ENCODE results near the gene CMTM4.
"Not testable (repeated sequence)": the region's sequence is repeated elsewhere in the genome, so short reads cannot be mapped to it uniquely, and the experiment has no call there.

The CMTM4 gene

DNA sequence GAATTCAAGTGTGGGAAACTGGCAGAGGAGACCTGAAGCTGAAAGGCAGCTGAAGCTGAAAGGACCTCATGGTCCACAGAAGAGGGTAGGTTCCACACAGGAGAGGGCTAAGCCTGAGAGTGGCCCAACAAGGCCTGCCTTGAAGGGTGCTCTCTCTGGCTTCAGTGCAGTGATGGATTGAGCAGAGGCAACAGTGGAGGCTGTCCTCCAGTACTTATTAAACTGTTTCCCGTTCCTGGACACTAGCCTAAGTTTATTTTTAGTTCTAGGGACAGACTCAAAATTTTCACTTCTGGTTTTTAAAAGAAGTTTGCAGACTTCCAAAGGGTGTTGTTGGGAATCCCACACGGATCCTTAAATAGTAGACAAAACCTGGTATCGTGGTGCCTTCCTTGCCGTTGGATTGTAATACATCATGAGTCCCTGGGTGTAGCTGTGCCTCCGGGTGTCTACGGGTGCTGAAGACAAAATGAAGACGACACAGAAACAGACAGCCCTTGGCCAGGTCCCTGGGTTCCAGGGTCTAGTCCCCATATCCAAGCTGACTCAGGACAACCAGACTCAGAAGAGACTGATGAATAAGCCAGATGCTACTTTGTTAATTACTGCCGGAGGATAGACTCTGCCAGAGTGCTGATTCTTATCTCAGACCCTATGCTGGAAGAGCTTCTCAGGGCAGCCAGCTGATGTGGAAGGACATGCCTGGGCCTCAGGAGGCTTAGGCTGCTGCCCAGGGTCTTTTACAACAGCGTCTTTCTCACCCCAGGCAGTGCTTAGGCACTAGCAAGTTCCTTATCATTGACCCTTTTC, 7.1 kb upstream of the CMTM4 start:
- no peak for DNase-seq

GRCh38 chr16:66701516-66701915, 5.0 kb upstream of the CMTM4 start:
- DNase-seq: no peak

GRCh38 chr16:66701026-66701425, 4.5 kb upstream of the CMTM4 start:
- no peak for DNase-seq

DNA sequence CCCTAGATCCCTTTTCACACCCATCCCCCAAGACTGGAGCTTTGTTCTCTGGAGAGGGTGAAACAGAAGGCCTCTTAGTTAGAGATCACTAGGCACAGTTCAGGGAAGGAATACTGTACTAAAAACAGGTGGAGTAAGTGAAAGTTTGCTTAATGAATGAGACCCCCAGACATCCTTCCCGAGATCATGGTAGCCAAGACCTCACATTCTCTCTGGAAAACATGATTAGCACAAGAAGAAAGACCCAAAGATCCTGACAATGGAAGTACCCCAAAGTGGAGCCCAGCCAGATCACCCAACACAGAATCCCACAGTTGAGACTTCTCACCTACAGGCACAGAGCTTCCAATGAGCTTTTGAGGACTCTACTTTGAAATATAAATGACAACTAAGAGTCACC, 3.4 kb upstream of the CMTM4 start:
- no peak for DNase-seq

GRCh38 chr16:66698046-66698445, 1.5 kb upstream of the CMTM4 start:
- DNase-seq: no peak

- DNase-seq: no peak
These were observed 441 bp downstream of the CMTM4 start for GRCh38 chr16:66695935-66696668.

DNA sequence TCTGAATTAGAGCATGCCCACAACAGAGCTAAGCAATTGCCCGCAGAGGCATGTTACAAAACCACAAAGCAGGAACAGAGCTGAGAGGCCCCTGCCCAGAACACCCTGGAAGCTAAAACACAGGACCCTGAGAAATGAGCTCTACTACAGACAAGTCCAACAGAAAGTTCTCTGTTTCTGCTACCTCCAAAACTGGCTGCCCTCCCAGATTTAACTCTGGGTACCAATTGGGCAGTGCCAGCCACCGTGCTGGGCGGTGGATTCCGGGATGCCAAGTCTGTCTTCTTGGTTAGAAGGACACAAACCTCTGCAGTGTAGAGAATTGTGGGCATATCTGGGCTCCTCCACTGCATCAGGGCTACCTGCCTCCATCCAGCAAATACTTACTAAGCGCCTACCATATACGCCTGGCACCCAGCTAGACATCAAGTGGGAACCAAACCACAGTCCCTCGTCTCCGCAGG, 1.0 kb downstream of the CMTM4 start:
- peak; percentile 14 for DNase-seq

DNA sequence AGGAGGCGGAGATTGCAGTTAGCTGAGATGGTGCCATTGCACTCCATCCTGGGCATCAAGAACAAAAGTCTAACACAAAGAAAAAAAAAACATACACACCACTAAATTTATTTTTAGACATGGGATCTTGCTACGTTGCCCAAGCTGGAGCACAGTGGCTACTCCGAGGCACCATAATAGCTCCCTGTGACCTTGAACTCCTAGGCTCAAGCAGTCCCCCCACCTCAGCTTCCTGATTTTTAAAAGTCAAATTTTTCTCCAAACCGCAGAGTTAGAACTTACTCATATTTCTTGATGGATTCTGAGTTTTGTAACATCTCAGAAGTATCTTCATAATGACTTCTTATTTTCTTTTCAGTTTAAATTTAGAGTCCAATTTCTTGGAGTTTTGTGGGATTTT, 3.4 kb downstream of the CMTM4 start:
- no peak for DNase-seq

GRCh38 chr16:66692341-66692740, 4.2 kb downstream of the CMTM4 start:
- DNase-seq: no peak

- DNase-seq: no peak
These were observed 5.3 kb downstream of the CMTM4 start for GRCh38 chr16:66691234-66691633.

DNA sequence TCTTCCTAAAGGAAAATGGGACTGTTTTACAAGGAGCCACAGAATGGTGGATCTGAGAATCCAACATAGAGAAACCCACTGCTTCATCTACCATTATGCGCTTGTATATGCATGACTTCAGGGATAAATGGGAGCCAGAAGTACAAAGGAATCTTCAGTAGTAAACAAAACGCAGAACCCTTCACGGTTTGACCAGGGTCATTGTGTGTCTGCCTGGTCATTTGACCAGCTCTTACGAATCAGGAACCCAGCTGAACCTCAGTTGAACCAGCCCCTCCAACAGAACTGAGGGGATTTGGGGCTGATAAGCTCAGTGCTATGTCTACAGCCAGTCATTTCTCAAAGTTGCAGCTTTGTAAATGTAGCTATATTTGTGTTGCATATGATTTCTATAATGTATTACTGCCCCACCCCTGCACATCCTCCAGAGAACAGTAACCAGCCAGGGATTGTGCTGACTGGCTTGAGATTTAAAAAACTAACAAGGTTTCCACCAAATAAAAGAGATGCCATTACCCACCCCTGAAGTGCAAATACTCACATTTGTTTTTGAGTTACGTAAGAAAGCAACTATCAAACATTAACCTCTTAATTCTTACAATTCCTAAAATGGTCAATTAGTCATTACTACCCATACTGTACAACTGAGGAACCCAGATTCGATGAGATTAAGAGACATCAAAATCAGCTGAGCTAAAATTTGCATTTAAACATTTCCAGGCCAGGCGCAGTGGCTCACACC, 6.3 kb downstream of the CMTM4 start:
- DNase-seq: no peak

- DNase-seq: no peak
These were observed 7.3 kb downstream of the CMTM4 start for GRCh38 chr16:66689282-66689681.

DNA sequence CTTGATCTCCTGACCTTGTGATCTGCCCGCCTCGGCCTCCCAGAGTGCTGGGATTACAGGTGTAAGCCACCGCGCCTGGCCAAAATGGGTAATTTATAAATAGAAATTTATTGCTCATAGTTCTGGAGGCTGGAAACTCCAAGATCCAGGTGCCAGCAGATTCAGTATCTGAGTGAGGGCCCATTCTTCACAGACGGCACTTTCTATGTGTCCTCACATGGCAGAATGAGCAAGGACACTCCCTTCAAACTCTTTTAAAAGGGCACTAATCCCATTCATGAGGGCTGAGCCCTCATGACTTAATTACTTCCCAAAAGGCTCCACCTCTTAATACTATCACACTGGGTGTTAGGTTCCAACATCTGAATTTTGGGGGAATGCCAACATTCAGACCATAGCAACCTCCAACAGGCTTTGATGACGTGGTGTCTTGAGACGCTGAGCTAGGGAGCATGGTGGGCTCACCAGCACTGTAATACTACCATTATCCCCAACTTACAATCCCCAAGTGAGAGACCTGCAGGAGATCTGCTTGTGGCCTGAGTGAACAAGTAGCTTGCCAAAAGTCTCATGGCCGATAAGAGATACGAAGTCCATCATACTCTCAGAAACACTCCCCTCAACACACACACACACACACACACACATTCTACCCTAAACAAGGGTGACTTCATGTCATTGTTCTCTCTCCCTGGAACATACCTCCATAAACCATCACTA, 8.5 kb downstream of the CMTM4 start:
- no peak for DNase-seq

- DNase-seq: not testable (repeated sequence)
These were observed 10.9 kb downstream of the CMTM4 start for GRCh38 chr16:66685501-66686115.

GRCh38 chr16:66682271-66682670, 14.3 kb downstream of the CMTM4 start:
- DNase-seq: no peak

GRCh38 chr16:66681676-66682075, 14.9 kb downstream of the CMTM4 start:
- no peak for DNase-seq

- DNase-seq: no peak
These were observed 18.2 kb downstream of the CMTM4 start for GRCh38 chr16:66678337-66678736.

DNA sequence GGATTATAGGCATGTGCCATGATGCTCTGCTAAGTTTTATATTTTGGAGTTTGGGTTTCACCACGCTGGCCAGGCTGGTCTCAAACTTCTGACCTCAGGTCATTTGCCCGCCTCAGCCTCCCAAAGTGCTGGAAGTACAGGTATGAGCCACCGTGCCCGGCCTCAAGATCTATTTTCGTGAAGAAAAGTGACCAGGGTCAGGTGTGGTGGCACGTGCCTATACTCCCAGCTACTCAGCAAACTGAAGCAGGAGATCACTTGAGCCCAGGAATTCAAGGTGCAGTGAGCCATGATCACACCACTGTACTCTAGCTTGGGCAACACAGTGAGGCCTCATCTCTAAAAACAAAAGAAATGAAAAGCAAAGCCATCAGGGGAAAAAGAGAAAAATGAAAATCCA, 18.7 kb downstream of the CMTM4 start:
- no peak for DNase-seq

DNA sequence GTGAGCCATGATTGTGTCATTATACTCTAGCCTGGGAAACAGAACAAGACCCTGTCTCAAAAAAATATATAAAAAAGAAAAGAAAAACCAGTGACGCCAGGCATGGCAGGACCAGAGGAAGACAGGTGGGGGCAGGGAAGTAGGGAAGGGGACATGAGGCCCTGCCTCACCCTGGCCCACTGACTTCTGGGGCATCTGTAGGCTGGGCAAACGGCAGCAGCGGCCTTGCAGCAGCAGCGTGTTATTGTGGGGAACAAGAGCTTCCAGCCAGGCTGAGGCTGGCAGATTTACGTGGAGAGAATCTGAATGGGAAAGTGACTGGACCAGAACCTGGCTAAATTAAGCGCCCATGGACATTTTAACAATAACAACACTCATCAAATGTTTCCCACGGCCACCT, 19.4 kb downstream of the CMTM4 start:
- DNase-seq: no peak

GRCh38 chr16:66676599-66676998, 19.9 kb downstream of the CMTM4 start:
- no peak for DNase-seq

- no peak for DNase-seq
These were observed 22.9 kb downstream of the CMTM4 start for GRCh38 chr16:66673691-66674090.

DNA sequence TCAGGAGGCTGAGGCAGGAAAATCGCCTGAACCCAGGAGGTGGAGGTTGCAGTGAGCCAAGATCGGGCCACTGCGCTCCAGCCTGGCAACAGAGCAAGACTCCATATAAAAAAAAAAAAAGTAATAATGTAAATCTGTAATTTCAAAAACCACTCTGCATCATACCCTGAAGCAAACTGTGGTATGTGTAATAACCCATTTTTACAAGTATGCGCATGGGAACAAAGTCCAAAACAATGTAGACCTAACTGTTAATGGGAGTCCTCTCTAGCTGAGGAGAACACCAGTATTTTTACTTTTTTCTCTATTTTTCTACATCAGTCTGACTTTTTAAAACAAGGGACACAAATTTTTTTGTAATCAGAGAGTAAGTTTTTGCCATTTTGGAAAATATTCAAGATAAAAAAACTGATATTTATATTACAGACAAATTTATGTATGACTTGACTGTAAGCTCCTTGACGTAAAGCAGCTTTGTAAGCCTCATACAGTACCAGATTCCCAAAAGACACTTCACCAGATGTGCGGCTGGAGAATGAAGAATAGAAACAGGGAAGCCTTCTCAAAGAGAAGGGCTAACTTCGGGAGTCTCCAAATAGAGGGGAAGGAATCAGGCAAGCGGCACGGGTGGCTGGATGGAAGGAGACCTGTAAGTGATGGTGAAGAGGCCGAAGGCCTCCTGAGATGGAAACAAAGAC, 25.7 kb downstream of the CMTM4 start:
- no peak for DNase-seq

All from GDM1 (cell line).